Transverse colon (tissue), 4 donors: ENCODE results near the gene KLF15. TPM values are rescaled to one million over a fixed set of nuclear protein-coding genes. Genes with fewer than 3 reads are reported as not detected.

Experiments used
- DNase-seq: peaks from one replicate; pipeline ENCODE4 v3.0.0-alpha.2; 2019
- H3K27ac ChIP-seq, 4 donors: fragments of 200-600 bp; sonication (generic); 2 replicates each; pipeline ENCODE4 v1.5.1; 2016 to 2018; ENCODE audit warnings: inconsistent platforms in 4 of 4
- H3K27me3 ChIP-seq: fragments of 200-600 bp; sonication (generic); 2 replicates; pipeline ENCODE4 v1.5.1; 2017; ENCODE audit warnings: inconsistent platforms
- H3K36me3 ChIP-seq, 4 donors: fragments of 200-600 bp; sonication (generic); 2 replicates each; pipeline ENCODE4 v1.5.1; 2017 to 2019; ENCODE audit warnings: inconsistent platforms in 4 of 4
- H3K4me1 ChIP-seq, 4 donors: fragments of 200-600 bp; sonication (generic); 2 replicates each; pipeline ENCODE4 v1.5.1; 2017 to 2020; ENCODE audit warnings: inconsistent platforms in 4 of 4
- H3K4me3 ChIP-seq, 4 donors: fragments of 200-600 bp; sonication (generic); 1 replicate in 1 of 4; 2 replicates in 3 of 4; pipeline versions ENCODE4 v1.5.1 to v1.6.1; 2017 to 2019; ENCODE audit warnings: inconsistent platforms in 4 of 4
- H3K9me3 ChIP-seq, 2 donors: fragments of 200-600 bp; sonication (generic); 2 replicates each; pipeline ENCODE4 v1.5.1; 2017 to 2019; ENCODE audit warnings: inconsistent platforms in 2 of 2
- EP300 ChIP-seq: sonication (generic); formaldehyde crosslinking; IDR thresholded peaks from one replicate; pipeline ENCODE4 v1.6.1; 2017; ENCODE audit warnings: antibody characterized with exemption, low read depth
- POLR2A ChIP-seq: fragments of 450-650 bp; IDR thresholded peaks from one replicate; pipeline ENCODE4 v1.6.1; 2016; ENCODE audit warnings: antibody characterized with exemption, mild to moderate bottlenecking, moderate library complexity
- POLR2AphosphoS5 ChIP-seq, 3 donors: sonication (generic); formaldehyde crosslinking; IDR thresholded peaks; one replicate each; pipeline ENCODE4 v1.6.1; 2016; ENCODE audit warnings: antibody characterized with exemption in 3 of 3
- WGBS, 2 donors: methylation state at CpG; one replicate each; pipeline ENCODE4 v1.1.5; 2018; ENCODE audit warnings: low coverage in 1 of 2; 5-methylcytosine and 5-hydroxymethylcytosine counted together
- in situ Hi-C, 4 donors: fragments of 200-750 bp; cut with MboI; loops; one replicate each; pipeline versions ENCODE4 v1.15.0 to v1.15.1; 2017; ENCODE audit warnings: low sequenced_read_pairs in 3 of 4, low pct_ligation_motif_present in 1 of 4, low pct_unique_long_range_greater_than_20kb in 1 of 4
- intact Hi-C: fragments of 100-400 bp; cut with DNase I; formaldehyde crosslinking; loops from one replicate; pipeline ENCODE4 v1.15.1; 2023; ENCODE audit warnings: low total_unique reads
- total RNA-seq, 4 donors: library from RNA; depleted of rRNA; stranded (reverse); fragments of >200 nt; gene quantifications; one replicate each; pipeline ENCODE4 v1.1.0, GENCODE V29; 2016
- TF ChIP-seq, protein P1 (sequence below), 5 experiments: fragments of 200-600 bp in 3 of 5; fragments of 450-650 bp in 2 of 5; sonication (generic) in 3 of 5; IDR thresholded peaks; 1 replicate in 2 of 5; 2 replicates in 3 of 5; pipeline ENCODE4 v1.5.1; 2016 to 2017; ENCODE audit warnings: antibody characterized with exemption in 5 of 5, inconsistent platforms in 3 of 5, mild to moderate bottlenecking in 2 of 5, moderate library complexity in 1 of 5

The KLF15 gene
- total RNA-seq, 4 donors from 2014 or later = 4.0 to 19.5 (median 8.4) TPM

DNA sequence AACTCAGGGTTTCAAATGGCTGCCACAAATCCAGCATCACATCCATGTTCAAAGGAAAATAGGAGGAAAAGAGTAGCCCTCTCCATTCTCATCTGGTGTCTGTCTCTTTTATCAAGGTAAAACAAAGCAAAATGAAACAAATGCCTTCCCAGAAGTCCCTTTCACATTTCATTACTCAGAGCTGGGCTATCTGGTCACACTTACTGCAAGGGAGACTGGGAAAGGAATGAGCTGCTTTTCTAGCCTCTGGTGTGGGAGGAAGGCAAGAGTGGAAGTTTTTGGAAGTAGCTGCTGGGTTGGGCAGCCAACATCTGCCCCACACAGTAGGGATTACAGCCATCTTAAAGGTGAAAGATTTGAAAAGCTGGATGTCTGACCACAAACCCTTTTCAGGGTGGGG is 51.8 kb downstream of the KLF15 start:
- TF ChIP-seq POLR2A (no peak), POLR2AphosphoS5 (IDR thresholded peaks at IDR 0.05) (no peak), EP300 (no peak)
- TF ChIP-seq, protein P1, sequence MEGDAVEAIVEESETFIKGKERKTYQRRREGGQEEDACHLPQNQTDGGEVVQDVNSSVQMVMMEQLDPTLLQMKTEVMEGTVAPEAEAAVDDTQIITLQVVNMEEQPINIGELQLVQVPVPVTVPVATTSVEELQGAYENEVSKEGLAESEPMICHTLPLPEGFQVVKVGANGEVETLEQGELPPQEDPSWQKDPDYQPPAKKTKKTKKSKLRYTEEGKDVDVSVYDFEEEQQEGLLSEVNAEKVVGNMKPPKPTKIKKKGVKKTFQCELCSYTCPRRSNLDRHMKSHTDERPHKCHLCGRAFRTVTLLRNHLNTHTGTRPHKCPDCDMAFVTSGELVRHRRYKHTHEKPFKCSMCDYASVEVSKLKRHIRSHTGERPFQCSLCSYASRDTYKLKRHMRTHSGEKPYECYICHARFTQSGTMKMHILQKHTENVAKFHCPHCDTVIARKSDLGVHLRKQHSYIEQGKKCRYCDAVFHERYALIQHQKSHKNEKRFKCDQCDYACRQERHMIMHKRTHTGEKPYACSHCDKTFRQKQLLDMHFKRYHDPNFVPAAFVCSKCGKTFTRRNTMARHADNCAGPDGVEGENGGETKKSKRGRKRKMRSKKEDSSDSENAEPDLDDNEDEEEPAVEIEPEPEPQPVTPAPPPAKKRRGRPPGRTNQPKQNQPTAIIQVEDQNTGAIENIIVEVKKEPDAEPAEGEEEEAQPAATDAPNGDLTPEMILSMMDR (IDR thresholded peaks at IDR 0.05) = no peak
- Histone ChIP-seq H3K36me3 (no peaks in the 10 kb centered on the region), H3K4me1 (peaks cover 0 to 2% (median 0%) of the 10 kb centered on the region in 4 donors), H3K9me3 (peaks cover 11% of the 10 kb centered on the region in 2 donors), H3K4me3 (no peak overlapping the region), H3K27ac (no peak overlapping the region), H3K27me3 (no peaks in the 10 kb centered on the region)
- in situ Hi-C loops (no loop called here), intact Hi-C loops (no loop called here)
- no peak for DNase-seq

DNA sequence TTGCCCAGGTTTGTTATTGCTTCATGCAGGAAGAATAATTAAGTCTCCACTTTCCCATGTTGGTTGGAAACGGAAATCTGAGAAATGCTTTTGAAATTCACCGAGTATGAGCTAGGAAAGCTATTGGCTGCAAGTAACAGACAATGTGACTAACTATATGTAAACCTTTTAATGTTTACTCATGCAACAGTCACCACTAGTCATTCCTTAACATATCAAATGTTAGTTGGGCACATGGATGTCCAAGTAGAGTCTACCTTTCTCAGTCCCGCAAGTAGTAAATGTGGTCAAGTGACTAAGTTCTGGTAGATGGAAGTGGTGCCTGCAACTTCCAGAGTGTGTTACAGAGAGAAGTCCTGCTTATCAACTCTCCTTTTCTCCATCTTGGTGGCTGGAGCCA is 52.5 kb downstream of the KLF15 start:
- no peaks in the 10 kb centered on the region for H3K27me3 ChIP-seq
- no peak for DNase-seq
- in situ Hi-C loops = no loop called here
- intact Hi-C loops = no loop called here
- WGBS, 2 donors = 60 to 75% methylated on average over 3 of the region's 3 CpGs
- H3K27ac ChIP-seq = no peak overlapping the region
- H3K36me3 ChIP-seq = no peaks in the 10 kb centered on the region
- no peak overlapping the region for H3K4me3 ChIP-seq
- TF ChIP-seq, protein P1 (IDR thresholded peaks at IDR 0.05) = no peak
- no peak for TF ChIP-seq EP300
- peaks cover 11% of the 10 kb centered on the region in 2 donors for H3K9me3 ChIP-seq
- H3K4me1 ChIP-seq = peaks cover 0 to 2% (median 0%) of the 10 kb centered on the region in 4 donors

GRCh38 chr3:126304291-126304690 is 52.9 kb downstream of the KLF15 start:
- H3K36me3 ChIP-seq = no peaks in the 10 kb centered on the region
- H3K4me3 ChIP-seq = no peak overlapping the region
- TF ChIP-seq, protein P1 (IDR thresholded peaks at IDR 0.05) = no peak
- TF ChIP-seq POLR2AphosphoS5 (IDR thresholded peaks at IDR 0.05) = no peak
- TF ChIP-seq EP300 = no peak
- no peak for TF ChIP-seq POLR2A
- intact Hi-C loops (no loop called here), in situ Hi-C loops (no loop called here)
- H3K4me1 ChIP-seq = peaks cover 0 to 2% (median 0%) of the 10 kb centered on the region in 4 donors
- 86% methylated on average over 3 of the region's 3 CpGs for WGBS, 2 donors
- no peaks in the 10 kb centered on the region for H3K27me3 ChIP-seq
- DNase-seq = no peak
- H3K27ac ChIP-seq = no peak overlapping the region
- peaks cover 11% of the 10 kb centered on the region in 2 donors for H3K9me3 ChIP-seq

DNA sequence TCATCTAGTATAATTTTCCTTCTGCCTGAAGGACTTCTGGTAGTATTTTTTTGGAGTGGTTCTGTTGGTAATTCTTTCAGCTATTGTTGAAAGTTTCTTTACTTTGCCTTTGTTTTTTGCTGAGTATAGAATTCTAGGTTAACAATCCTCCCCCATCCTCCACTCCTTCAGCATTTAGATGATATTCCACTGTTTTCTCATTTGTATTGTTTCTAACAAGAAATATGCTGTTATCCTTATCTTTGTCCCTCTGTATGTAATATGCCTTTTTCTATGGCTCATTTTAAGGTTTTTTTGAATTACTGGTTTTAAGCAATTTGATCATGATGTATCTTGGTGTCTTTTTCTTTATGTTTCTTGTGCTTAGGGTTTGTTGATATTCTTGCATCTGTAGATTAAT is 53.9 kb downstream of the KLF15 start:
- no peak for DNase-seq
- intact Hi-C loops (no loop called here), in situ Hi-C loops (no loop called here)
- TF ChIP-seq, protein P1 (IDR thresholded peaks at IDR 0.05) = no peak
- TF ChIP-seq POLR2A (no peak), POLR2AphosphoS5 (IDR thresholded peaks at IDR 0.05) (no peak), EP300 (no peak)
- Histone ChIP-seq H3K27ac (no peak overlapping the region), H3K27me3 (no peaks in the 10 kb centered on the region), H3K4me1 (peaks cover 0 to 2% (median 0%) of the 10 kb centered on the region in 4 donors), H3K4me3 (no peak overlapping the region), H3K9me3 (peaks cover 11% of the 10 kb centered on the region in 2 donors), H3K36me3 (no peaks in the 10 kb centered on the region)
